IPS DF 4.7 (cell line): ENCODE results near the gene OR8D2.

Experiments
- DNase-seq: peaks from one replicate; pipeline ENCODE4 v3.0.0-alpha.2; 2013; ENCODE audit warnings: low spot score; ENCODE audit errors: extremely low read depth

Gene OR8D2, protein sequence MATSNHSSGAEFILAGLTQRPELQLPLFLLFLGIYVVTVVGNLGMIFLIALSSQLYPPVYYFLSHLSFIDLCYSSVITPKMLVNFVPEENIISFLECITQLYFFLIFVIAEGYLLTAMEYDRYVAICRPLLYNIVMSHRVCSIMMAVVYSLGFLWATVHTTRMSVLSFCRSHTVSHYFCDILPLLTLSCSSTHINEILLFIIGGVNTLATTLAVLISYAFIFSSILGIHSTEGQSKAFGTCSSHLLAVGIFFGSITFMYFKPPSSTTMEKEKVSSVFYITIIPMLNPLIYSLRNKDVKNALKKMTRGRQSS

DNA sequence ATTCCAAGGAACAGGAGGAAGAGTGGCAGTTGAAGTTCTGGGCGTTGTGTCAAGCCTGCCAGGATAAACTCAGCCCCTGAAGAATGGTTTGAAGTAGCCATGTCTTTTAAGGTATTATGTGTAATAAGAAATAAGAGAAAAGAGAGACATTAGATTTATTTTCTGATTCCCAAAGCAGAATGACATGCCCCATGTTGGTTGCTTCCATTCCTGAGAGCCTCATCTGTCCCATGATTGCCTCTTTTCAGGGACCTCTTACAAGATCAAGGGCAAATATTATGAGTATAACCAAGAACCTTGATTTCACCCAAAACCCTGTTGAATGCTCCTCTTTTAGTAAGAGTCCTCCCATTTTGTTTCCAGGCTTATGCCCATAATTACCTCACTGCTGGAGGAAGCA, at the start of gene OR8D2:
Gene OR8D2 (minus strand): TSS at position 101 of the 400 bp plus-strand sequence. CDS start 0 bp downstream, at position 101.
- DNase-seq = no peak

DNA sequence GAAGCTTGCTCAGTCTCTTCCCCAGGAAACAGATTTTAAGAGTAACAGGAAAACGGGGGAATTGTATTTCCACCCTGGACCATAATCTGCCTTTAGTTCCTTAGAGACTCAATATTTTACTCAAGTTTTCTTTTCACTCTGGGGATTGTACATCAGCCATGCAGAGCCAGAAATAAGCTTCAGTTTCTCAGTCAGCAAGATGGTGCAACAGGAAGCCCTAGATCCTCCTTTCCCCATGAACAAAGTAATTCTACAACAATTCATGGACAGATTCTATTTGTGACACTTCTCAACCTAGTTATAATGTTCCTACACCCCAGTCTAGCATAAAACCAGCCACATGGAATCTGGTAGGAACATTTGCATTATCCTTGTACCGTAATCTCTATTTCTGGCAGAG, 39.6 kb upstream of the OR8D2 start:
- no peak for DNase-seq

DNA sequence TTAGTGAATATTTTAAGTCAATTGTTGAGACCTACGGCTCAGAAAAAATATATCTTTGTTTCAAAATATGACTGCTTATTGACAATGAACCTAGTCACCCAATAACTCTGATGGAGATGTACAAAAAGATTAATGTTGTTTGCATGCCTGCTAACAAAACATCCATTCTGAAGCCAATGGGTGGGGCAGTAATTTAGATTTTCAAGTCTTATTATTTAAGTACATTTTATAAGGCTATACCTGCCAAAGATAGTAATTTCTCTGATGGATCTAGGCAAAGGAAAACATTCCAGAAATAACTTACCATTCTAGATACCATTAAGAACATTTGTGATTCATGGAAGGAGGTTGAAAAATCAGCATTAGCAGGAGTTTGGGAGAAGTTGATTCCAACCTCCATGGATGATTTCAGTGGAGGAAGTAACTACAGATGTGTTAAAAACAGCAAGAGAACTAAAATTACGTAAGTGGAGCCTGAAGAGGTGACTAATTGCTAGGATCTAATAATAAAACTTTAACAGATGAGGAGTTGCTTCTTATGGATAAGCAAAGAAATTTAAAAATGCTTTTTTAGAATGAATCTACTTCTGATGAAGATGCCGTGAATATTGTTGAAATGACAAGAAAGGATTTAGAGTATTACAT, 26.4 kb upstream of the OR8D2 start:
- DNase-seq = no peak

DNA sequence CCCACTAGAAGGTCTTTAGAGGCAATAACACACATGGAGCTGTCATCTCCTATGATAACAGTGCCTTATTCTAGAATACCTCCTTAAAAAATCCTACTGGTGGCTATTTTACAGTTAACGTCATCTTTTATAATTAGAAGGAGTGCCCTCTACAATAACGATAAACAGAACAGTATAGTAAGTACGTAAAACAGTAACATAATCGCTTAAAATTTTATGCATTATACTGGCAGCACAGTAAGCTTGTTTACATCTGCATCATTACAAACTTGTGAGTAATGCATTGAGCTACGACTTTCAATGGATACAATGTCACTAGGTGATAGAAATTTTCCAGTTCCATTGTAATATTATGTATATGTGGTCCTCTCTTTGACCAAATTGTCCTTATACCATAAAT, 24.3 kb upstream of the OR8D2 start:
- DNase-seq = no peak

DNA sequence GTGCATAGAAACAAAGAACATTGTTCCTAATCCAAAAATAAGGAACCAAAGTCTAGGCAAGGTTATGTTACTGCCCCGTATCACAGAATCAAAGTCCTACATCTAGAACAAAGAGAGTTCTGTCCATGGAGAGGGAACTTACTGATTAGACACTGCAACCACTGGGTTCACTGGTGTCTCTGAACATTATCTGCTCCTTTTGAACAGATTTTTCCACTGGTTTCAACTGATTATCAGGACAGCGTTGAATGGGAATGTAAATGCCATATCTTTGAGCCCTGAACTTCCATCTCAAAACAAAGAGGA, 20.1 kb upstream of the OR8D2 start:
- DNase-seq = no peak

DNA sequence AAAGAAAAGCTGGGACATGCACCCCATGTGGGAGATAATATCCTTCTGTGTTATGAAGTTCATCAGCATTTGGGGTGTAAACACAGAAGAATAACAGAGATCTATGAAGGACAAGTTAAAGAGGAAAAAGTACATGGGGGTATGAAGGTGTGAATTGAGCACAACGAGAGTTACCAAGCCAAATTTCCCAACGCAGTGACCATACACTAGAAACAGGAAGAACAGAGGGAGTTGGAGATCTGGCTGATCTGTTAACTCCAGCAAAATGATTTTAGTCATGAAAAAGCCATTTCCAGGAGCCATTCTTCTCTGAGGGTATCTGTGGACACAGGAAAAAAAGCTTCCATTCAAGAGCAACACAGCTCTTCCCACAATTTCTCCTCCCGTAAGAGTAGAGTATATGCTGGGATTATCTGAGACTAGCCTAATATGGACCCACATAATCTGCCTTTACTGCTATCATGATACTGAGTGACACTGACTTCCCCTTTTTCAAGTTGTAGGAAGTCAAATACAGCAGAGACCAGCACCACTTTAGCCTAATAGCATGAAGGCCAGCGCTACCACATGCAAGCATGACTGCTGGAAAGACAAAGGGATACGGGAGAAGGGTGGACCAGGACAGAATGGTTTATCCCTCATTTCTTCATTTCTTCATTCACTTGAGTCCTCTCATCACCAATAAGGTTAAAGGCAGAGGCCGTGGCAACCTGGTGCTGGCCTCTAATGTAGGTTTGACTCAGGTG, 19.6 kb upstream of the OR8D2 start:
- DNase-seq = no peak

DNA sequence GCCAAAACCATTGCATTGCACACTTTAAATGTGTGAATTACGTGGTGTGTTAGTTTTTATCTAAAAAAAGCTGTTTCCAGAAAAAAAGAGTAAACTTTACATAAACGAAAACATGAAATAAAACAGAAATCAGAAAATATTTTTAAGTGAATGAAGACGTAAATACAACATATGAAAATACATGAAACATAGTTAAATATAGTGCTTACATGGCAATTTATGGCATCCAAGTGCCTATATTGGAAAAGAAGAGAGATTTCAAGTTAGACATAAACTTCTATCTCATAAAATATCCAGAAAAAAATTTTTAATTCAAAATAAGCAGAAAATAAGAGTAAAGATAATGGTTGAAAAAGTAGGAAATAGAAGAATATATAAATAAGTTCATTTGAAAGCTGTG, 11.9 kb upstream of the OR8D2 start:
- DNase-seq = no peak

DNA sequence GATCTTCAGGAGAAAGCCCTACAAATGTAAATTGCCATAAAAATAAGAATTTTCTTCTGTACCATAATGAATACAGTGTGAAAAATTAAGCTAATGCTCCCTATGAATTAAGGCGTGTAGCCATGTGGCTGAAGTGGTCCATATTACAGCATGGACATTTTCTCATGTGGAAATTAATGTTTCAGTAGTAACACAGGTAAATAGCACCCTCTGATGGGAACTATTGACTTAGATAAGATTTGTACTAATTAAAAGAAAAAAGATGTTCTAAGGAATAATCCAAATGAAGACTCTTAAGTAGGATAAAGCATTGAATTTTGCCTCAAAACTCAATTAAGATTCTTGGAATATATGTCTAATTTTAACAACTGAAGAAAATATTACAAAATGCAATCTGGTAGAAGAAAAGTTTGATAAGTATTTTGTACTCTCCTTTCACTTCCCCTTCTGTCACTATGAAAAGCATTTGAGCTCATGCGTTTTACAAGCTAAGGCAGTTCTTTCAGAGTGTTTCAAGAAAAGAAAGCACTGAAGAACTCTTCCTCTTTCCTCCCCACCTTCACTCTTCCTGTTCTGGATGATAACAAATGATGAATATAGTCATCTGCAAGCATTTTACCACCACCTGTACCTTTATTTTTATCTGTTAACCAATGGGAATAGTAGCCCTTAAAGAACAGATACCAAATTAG, 9.9 kb upstream of the OR8D2 start:
- DNase-seq = no peak

DNA sequence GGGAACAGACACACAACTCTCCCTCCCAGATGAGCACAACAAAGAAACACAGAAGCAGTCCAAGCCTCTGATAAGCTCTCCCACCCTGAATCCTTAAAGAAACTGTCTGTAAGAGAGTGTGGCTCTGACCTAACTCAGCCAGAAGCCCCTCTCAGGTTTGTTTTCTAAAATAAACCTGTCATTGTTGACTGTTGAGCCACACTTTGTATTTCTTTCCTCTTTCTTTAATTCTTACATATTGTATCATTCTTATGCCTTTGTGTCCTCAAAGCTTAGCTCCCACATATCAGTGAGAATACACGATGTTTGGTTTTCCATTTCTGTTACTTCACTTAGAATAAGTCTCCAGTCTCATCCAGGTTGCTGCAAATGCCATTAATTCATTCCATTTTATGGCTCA, 7.8 kb upstream of the OR8D2 start:
- no peak for DNase-seq

DNA sequence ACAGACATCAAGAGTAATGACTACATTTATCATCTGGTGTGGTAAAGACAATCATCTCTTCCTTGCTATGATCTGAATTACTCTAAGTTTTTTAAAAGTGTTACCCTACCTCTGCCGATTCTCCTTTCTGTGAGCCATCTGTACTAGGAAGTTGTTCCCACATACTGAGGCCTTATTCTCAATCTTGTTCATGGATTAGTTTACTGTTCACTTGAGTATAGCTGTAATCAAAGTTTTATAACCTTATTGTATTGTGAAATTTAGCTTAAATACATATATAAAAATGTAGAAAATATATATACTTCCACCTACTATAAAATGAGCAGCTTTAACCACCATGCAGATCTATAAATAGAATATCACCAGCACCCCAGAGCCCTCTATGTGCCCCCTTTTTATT, 2.4 kb upstream of the OR8D2 start:
- DNase-seq = no peak

DNA sequence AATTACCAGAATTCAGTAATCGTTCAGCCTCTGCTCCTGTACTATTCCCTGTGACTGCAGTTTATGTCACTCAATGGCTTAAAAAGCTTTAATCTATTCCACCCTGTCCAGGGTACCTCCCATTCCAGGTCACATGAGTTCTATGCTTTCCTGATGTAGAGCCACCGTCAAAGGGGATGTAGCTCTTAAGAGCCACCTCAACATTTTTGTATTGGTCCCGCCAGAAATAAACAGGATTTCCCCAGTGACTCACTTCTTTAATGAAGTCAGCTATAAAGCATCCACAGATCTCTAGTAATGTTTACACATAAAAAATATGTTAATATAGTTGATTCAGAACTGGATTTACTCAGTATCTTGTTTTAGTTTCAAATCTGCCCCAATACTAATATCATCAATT, 4.9 kb downstream of the OR8D2 start:
- DNase-seq = no peak

DNA sequence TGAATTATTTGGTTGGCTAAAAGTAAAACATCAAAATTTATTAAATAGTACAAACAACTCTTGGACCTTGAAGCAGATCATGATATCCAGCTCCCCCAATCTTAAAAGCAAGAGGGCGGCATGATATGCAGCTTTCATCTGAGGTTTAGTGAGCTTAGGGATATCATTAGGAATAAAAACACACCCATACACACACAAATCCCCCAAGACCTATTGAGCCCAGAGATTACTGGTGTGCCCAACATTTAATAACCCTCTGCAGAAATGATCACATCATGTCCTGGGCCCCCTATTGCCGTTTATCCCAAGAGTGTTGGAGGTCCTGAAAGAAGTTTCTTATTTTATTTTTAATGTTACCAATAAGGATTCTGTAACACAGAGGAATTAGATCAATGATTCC, 6.1 kb downstream of the OR8D2 start, which contains the start of gene OR8D1:
Gene OR8D1 (minus strand): TSS at position 101 of the 400 bp plus-strand sequence. CDS start 3,183 bp downstream, outside the sequence.
- DNase-seq = no peak

DNA sequence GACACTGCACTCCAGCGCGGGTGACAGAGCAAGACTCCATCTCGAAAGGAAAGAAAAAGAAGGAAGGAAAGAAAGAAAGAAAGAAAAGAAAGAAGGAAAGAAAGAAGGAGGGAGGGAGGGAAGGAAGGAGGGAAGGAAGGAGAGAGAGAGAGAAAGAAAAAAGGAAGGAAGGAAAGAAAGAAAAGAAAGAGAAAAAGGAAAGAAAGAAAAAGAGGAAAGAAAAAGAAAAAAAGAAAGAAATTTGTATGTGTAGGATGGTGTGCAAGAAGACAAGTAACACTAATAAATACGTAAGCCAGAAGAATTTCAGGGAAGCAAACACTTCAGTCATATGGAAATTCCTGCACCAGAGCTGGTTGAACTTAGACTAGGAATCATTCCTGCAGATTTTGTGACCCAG, 6.9 kb downstream of the OR8D2 start:
- no peak for DNase-seq

DNA sequence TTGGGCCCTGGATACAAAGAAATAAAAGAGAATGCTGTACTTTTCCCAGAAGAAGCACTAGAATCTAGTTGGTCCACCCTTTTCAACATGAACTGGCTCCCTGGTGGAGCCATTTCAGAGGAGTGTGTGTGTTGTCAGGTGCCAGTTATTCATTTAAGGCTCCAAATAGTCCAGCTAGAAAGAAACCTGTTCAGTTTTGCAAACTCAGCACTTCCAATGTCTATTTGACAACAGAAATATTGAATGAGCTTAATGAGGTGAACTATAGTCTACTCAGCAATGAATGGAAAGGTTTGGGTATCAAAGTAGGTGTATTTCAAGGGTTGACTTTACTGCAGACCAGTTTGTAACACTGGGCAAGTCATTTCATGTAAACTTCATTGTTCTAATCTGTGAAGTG, 8.3 kb downstream of the OR8D2 start:
- DNase-seq = no peak

DNA sequence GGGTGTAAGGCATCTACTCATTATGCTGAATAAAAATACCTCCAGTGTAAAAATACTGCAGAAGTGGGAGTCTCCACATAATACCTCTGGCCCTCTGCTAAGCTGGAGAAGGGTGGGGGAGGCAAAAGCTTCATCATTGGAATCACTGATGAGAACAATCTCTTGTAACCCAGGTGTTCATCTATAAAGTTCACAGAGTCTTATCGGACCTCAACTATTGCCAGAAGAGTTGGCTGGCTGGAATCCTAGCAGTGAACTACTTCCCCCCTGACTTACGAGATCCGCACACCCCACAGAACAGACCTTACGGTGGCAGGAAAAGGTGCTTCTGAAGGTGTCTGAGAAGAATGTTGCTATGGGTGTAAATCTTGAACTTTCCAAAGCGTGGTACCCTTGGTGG, 8.7 kb downstream of the OR8D2 start:
- DNase-seq = no peak

DNA sequence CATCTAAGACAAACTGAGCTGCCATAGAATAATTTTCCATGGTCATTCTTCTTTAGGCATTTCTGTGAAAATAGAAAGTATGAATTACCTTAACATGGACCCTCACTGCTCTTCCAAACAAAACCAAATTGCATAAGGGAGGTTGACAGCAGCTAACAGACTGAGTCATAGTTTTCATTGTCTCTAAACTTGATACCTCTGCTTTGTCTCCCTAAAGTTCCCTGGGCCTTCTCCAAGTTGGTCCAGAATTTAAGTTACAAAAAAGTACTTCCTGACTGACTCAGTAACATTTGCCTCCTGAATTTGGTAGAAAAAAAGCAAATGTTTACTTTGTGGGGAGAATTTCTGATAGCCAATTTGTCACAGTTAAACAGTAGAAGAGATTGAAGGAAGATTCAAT, 9.3 kb downstream of the OR8D2 start:
- DNase-seq = no peak

DNA sequence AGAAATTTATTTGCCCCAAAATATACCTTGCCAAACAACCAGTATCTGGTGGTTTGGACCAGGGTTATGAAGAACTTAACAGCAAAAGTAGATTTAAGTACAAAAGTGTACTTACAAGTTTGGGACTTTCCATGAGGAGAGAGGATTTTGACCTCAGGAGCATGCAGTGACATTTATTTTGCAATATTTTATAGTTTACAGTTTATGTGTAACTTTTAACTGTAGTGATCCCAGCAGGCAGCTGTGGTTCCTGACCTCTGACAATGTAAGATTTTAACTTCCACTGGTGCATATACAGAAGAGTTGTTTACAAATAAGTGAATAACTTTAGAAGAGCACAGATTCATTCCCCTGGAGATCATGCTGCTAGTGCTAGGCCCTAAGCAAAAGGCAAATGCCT, 12.9 kb downstream of the OR8D2 start:
- no peak for DNase-seq

DNA sequence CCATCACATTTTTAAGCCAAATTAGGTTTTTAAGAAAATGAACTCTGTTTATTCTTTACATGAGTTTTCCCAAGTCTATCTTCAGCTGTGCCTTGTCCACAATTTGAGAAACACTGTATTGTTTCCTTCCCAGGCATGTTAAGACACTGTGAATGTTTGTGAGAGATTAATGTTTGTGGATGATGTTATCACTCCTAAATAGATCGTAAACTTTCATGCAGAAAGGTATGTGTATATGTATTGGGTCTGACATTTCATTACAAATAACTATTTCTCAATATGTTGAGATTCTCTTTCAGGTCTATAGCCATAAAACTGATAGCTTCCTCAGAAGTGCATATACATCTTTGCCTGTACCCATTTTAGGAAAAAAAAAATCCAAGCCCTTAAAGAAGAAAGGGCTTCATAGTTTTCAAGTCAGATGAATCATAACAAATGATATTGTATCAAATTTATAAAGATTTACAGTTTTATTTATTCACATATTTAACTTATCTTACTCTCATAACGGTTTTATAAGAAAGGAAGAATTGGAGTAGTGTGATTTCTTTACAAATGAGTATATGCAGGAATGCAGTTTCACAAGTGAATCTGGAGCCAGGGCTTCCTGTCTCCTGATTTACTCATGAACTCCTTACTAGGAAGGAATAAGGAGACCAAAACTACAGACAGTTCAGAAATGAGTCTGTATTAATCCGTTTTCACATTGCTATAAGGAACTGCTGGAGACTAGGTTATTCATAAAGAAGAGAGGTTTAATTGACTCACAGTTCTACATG, 17.5 kb downstream of the OR8D2 start:
- no peak for DNase-seq

DNA sequence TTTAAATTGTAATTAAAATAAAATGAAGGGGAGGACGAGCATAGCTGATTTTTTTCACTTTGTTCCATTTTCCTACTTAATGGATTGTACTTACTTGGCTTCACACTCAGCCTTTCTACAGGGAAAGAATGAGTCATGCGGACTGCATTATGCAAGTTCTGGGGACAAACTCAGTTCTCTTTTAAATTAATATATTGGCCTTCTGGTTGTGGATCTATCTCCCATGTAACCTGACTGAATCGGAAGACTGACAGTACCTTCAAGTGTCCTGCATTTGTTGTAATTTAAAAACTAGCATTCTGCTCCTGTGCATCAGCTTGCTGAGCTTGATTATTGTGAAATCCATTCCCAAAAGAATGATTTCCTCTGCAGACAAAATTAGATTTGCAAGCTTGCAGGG, 18.4 kb downstream of the OR8D2 start:
- DNase-seq = no peak

DNA sequence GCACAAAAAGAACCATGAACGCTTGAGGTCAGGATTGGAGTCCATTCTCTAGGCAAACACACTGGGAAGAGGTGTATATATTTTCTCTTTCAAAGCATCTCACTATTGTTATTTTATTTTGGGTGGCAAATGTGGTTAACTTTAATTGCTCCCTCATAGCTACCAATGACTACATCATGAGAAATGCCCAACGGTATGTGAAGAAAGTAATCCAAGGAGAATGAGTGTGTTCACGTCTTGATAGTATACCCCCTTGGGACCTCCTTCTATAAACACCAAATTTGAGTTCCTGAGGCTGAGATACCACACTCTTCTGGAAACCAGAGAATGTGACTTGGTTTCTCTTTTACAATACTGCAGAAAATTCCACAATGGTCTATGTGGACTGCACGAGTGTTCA, 22.1 kb downstream of the OR8D2 start:
- DNase-seq = no peak

DNA sequence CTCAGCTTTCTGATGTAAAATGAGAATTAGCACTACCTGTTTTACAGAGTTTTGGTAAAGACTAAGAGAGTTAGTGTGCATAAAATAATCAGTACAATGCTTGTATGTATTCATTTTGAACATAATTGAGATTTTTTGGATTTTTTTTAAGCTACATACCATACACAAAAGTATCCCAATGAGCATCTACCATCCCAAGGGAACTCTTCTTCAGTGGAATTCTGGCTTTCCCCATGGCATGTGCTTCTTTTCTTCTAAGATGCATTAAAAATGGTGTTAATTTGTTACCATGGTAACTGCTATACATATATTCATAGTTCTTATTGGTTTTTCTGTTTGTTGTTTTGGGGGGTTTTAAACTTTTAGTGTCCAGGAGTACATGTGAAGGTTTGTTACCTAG, 24.0 kb downstream of the OR8D2 start:
- DNase-seq = no peak
